ENCODE measurements around the gene TFG. TPM values are rescaled to one million over a fixed set of nuclear protein-coding genes. Genes with fewer than 3 reads are reported as not detected.

TFG gene
- total RNA-seq, 1 experiment from 2014 or later = 85.8 TPM

DNA sequence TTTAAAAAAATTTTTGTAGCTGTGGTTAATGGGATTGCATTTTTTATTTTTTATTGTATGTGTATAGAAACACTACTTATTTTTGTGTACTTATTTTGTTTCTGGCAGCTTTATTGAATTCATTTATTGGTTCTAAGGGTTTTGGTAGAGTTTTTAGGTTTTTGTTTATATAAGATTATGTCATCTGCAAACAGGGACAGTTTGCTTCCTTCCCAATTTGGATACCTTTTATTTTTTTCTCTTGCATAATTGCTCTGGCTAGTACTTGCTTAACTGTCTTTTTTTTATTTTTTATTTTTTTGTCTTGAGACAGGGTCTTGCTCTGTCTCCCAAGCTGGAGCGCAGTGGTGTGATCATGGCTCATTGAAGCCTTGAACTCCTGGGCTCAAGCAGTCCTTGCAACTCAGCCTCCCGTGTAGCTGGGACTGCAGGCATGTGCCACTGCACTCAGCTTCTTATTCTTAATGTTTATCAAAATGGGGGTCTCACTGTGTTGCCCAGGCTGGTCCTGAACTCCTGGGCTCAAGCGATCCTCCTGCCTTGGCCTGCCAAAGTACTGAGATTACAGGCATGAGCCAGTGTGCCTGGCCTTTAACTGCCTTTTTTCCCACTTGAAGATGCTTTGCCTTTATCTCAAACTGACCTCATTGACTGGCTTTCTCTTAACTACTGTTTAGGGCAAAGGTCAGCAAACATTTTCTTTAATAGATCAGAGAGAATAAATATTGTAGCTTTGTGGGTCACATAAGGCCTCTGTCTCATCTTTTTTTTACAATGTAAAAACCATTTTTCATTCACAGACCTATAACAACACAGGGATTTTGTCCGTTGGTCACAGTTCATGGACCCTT lies 8.6 kb downstream of the TFG start:
- H3K27ac ChIP-seq = no peak overlapping the region
- H3K27me3 ChIP-seq (replicated peaks) = no peaks in the 10 kb centered on the region
- H3K4me3 ChIP-seq = no peak overlapping the region
- DNase-seq (ENCODE audit: low read depth in 1 of 2, low spot score in 2 of 2) = no peak
- H3K4me1 ChIP-seq (replicated peaks) = no peaks in the 10 kb centered on the region
- no peaks in the 10 kb centered on the region for H3K9me3 ChIP-seq (replicated peaks)
- peaks cover 76% of the 10 kb centered on the region for H3K36me3 ChIP-seq

DNA sequence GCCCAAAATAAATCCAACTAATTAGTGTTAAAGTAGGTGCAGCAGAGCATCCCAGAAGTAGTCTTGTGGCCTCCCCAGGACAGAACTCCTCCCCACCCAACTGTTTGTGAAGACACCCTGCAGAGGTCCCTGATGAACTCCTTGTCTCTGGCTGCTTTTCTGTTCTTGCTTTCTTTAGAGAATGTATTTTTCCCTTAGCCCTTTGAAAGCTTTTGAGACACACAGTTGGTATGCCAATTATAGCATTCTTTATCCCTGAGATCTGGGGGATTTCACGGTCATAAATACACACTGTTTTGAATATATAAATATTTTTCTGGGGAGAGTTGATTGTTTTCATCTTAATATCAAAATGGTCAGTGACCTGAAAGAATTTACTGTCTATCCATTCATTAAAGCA lies 9.8 kb downstream of the TFG start:
- no peak overlapping the region for H3K27ac ChIP-seq
- H3K27me3 ChIP-seq (replicated peaks) = no peaks in the 10 kb centered on the region
- peaks cover 78% of the 10 kb centered on the region for H3K36me3 ChIP-seq
- H3K4me3 ChIP-seq = no peak overlapping the region
- H3K9me3 ChIP-seq (replicated peaks) = no peaks in the 10 kb centered on the region
- H3K4me1 ChIP-seq (replicated peaks) = no peaks in the 10 kb centered on the region
- no peak for DNase-seq (ENCODE audit: low read depth in 1 of 2, low spot score in 2 of 2)

- Histone ChIP-seq H3K4me3 (no peak overlapping the region), H3K27me3 (replicated peaks) (no peaks in the 10 kb centered on the region), H3K9me3 (replicated peaks) (no peaks in the 10 kb centered on the region), H3K36me3 (peaks cover 79% of the 10 kb centered on the region), H3K27ac (no peak overlapping the region), H3K4me1 (replicated peaks) (no peaks in the 10 kb centered on the region)
- no peak for DNase-seq (ENCODE audit: low read depth in 1 of 2, low spot score in 2 of 2)
These were observed 11.1 kb downstream of the TFG start for GRCh38 chr3:100720426-100720825.

DNA sequence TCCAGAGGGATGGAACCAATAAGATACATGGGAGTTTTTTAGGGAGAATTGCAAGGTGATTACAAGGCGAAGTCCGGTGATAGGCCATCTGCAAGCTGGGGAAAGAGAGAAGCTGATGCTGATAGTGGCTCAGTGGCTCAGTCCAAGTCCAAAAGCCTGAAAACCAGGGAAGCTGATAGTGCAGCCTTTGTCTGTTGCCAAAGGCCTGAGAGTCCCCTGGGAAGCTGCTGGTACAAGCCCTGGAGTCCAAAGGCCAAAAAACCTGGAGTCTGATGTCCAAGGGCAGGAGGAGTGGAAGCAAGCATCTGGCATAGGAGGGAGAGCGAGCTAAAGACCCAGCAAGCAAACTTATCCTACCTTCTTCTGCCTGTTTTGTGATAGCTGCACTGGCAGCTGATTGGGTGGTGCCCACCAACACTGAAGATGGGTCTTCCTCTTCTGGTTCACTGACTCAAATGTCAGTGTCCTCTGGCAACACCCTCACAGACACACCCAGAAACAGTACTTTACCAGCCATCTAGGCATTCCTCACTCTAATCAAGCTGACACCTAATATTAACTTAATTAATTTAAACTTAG lies 16.7 kb downstream of the TFG start:
- Histone ChIP-seq H3K27me3 (replicated peaks) (no peaks in the 10 kb centered on the region), H3K36me3 (peaks cover 76% of the 10 kb centered on the region), H3K4me1 (replicated peaks) (no peaks in the 10 kb centered on the region), H3K4me3 (no peak overlapping the region), H3K27ac (no peak overlapping the region), H3K9me3 (replicated peaks) (no peaks in the 10 kb centered on the region)
- no peak for DNase-seq (ENCODE audit: low read depth in 1 of 2, low spot score in 2 of 2)

- Histone ChIP-seq H3K4me1 (replicated peaks) (no peaks in the 10 kb centered on the region), H3K4me3 (no peak overlapping the region), H3K27ac (no peak overlapping the region), H3K27me3 (replicated peaks) (no peaks in the 10 kb centered on the region), H3K36me3 (peaks cover 76% of the 10 kb centered on the region), H3K9me3 (replicated peaks) (no peaks in the 10 kb centered on the region)
- DNase-seq (ENCODE audit: low read depth in 1 of 2, low spot score in 2 of 2) = no peak
These were observed 17.4 kb downstream of the TFG start for GRCh38 chr3:100726706-100727105.

GRCh38 chr3:100730524-100730923 lies 21.2 kb downstream of the TFG start:
- DNase-seq (ENCODE audit: low read depth in 1 of 2, low spot score in 2 of 2) = no peak
- Histone ChIP-seq H3K9me3 (replicated peaks) (no peaks in the 10 kb centered on the region), H3K27ac (no peak overlapping the region), H3K4me3 (no peak overlapping the region), H3K27me3 (replicated peaks) (no peaks in the 10 kb centered on the region), H3K36me3 (peaks cover 80% of the 10 kb centered on the region), H3K4me1 (replicated peaks) (no peaks in the 10 kb centered on the region)

- Histone ChIP-seq H3K4me3 (no peak overlapping the region), H3K9me3 (replicated peaks) (no peaks in the 10 kb centered on the region), H3K4me1 (replicated peaks) (no peaks in the 10 kb centered on the region), H3K27ac (no peak overlapping the region), H3K27me3 (replicated peaks) (no peaks in the 10 kb centered on the region), H3K36me3 (peaks cover 81% of the 10 kb centered on the region)
- no peak for DNase-seq (ENCODE audit: low read depth in 1 of 2, low spot score in 2 of 2)
These were observed 23.1 kb downstream of the TFG start for GRCh38 chr3:100732435-100732834.

GRCh38 chr3:100737334-100737733 lies 28.0 kb downstream of the TFG start:
- Histone ChIP-seq H3K36me3 (peaks cover 95% of the 10 kb centered on the region), H3K27me3 (replicated peaks) (no peaks in the 10 kb centered on the region), H3K9me3 (replicated peaks) (no peaks in the 10 kb centered on the region), H3K27ac (no peak overlapping the region), H3K4me3 (no peak overlapping the region), H3K4me1 (replicated peaks) (no peaks in the 10 kb centered on the region)
- no peak for DNase-seq (ENCODE audit: low read depth in 1 of 2, low spot score in 2 of 2)

DNA sequence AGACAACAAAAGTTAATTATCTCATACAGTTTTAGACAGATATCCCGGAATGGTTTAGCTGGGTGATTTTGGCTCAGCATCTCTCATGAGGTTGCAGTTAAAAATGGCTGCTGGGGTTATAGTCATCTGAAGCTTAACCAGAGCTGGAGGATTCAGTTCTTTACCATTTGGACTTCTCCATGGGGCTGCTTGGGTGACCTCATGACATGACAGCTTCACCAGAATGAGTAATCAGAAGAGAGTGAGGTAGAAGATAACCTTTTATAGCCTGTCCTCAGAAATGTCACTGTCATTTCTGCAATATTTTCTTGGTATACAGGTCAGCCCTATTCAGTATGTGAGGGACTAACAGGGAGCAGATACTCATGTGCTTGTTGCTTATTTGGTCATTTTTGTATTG lies 30.9 kb downstream of the TFG start:
- Histone ChIP-seq H3K36me3 (peaks cover 90% of the 10 kb centered on the region), H3K27ac (no peak overlapping the region), H3K9me3 (replicated peaks) (no peaks in the 10 kb centered on the region)

GRCh38 chr3:100743535-100743934 lies 34.2 kb downstream of the TFG start:
- H3K4me1 ChIP-seq (replicated peaks) = no peaks in the 10 kb centered on the region
- peaks cover 91% of the 10 kb centered on the region for H3K36me3 ChIP-seq
- H3K9me3 ChIP-seq (replicated peaks) = no peaks in the 10 kb centered on the region
- no peak overlapping the region for H3K4me3 ChIP-seq
- no peak overlapping the region for H3K27ac ChIP-seq
- no peaks in the 10 kb centered on the region for H3K27me3 ChIP-seq (replicated peaks)
- no peak for DNase-seq (ENCODE audit: low read depth in 1 of 2, low spot score in 2 of 2)

More for the DNA sequence above, 30.9 kb downstream of the TFG start:
- DNase-seq (ENCODE audit: low read depth in 1 of 2, low spot score in 2 of 2) = no peak
- H3K4me1 ChIP-seq (replicated peaks) = no peaks in the 10 kb centered on the region
- H3K27me3 ChIP-seq (replicated peaks) = no peaks in the 10 kb centered on the region
- H3K4me3 ChIP-seq = no peak overlapping the region

DNA sequence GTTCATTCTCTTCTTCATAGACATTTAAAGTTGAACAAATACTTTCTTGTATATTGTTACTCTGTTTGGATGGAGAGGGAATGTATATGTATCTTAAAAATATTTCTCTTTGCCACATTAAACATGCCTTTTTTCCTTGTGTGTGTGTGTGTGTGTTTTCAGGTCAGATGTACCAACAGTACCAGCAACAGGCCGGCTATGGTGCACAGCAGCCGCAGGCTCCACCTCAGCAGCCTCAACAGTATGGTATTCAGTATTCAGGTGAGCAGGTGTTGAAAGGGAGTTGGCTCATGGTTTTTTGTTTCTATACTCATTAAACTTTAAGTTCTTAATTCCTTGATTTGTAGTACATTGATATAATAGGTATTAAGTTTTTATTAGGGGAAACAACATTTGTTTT lies 35.4 kb downstream of the TFG start:
- Histone ChIP-seq H3K36me3 (peaks cover 90% of the 10 kb centered on the region), H3K9me3 (replicated peaks) (no peaks in the 10 kb centered on the region), H3K27me3 (replicated peaks) (no peaks in the 10 kb centered on the region), H3K4me1 (replicated peaks) (no peaks in the 10 kb centered on the region), H3K27ac (no peak overlapping the region), H3K4me3 (no peak overlapping the region)
- DNase-seq (ENCODE audit: low read depth in 1 of 2, low spot score in 2 of 2) = no peak

GRCh38 chr3:100745617-100746016 lies 36.3 kb downstream of the TFG start:
- no peaks in the 10 kb centered on the region for H3K9me3 ChIP-seq (replicated peaks)
- no peak overlapping the region for H3K4me3 ChIP-seq
- H3K27ac ChIP-seq = no peak overlapping the region
- DNase-seq (ENCODE audit: low read depth in 1 of 2, low spot score in 2 of 2) = no peak
- peaks cover 85% of the 10 kb centered on the region for H3K36me3 ChIP-seq
- H3K27me3 ChIP-seq (replicated peaks) = no peaks in the 10 kb centered on the region
- H3K4me1 ChIP-seq (replicated peaks) = no peaks in the 10 kb centered on the region

DNA sequence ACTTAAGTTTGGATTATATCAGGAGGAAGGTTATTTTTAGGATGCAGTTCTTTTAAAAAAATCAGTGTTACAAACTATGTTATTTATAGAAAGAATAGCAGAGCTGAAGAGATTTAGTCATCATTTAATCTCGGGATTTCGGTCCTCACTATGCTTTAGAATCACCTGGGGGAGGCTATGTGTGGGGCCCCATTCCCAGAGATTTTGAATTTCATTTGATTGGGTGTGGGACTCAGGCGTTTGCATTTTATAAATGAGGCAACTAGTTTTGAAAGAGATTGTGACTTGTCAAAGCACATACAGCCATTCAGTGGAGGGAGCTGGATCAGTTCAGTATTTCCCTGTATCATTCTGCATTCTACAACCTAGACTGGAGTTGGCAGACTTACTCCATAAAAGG lies 36.8 kb downstream of the TFG start:
- Histone ChIP-seq H3K4me3 (no peak overlapping the region), H3K9me3 (replicated peaks) (no peaks in the 10 kb centered on the region), H3K27me3 (replicated peaks) (no peaks in the 10 kb centered on the region), H3K4me1 (replicated peaks) (no peaks in the 10 kb centered on the region), H3K36me3 (peaks cover 85% of the 10 kb centered on the region), H3K27ac (no peak overlapping the region)
- DNase-seq (ENCODE audit: low read depth in 1 of 2, low spot score in 2 of 2) = no peak

- Histone ChIP-seq H3K9me3 (replicated peaks) (no peaks in the 10 kb centered on the region), H3K27me3 (replicated peaks) (no peaks in the 10 kb centered on the region), H3K4me3 (no peak overlapping the region), H3K4me1 (replicated peaks) (no peaks in the 10 kb centered on the region), H3K27ac (no peak overlapping the region), H3K36me3 (peaks cover 86% of the 10 kb centered on the region)
- DNase-seq (ENCODE audit: low read depth in 1 of 2, low spot score in 2 of 2) = no peak
These were observed 38.9 kb downstream of the TFG start for GRCh38 chr3:100748220-100748619.

All from SJSA1 (cell line).